OCI-LY3 (cell line): ENCODE measurements around the gene B3GNT7.

Experiments
- CTCF ChIP-seq: fragments of 200-600, 300-600 bp; sonication (generic); IDR thresholded peaks from 2 replicates; pipeline ENCODE4 v1.5.1; 2014; ENCODE audit warnings: antibody characterized with exemption, low read length, low read depth
- EZH2phosphoT487 ChIP-seq: fragments of 200-600 bp; shearing (Covaris generic); IDR thresholded peaks from 2 replicates; pipeline ENCODE4 v1.6.1; 2018; ENCODE audit warnings: antibody characterized with exemption, mixed run types, low read depth

DNA sequence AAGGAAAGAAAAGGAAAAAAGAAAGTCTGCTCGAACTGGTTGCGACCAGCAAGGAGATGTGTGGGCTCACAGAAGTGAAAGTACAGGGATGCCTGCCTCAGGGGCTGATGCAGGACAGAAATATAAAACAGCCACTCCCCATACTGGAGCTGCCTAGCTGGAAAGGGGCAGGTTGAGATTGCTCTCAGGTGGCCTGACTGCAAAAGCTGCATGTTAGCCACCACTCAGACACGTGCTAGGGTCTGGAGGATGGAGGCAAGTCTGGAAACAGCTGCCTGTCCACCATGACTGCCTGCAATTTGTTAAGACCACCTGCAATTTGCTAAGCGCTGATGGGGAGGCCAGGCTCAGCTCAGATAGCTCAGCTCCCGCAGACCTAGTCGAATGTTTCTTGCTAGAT, 17.9 kb downstream of the B3GNT7 start:
- no peak for TF ChIP-seq EZH2phosphoT487
- TF ChIP-seq CTCF, result no peak
